Neural cell (in vitro differentiated cells): ENCODE results near the gene GCSAM. TPM values are rescaled to one million over a fixed set of nuclear protein-coding genes. Genes with fewer than 3 reads are reported as not detected.

Experiments
- H2AFZ ChIP-seq: fragments of 200-600, 300-800 bp; sonication (generic), shearing (Covaris generic); 2 replicates; pipeline ENCODE4 v1.6.0; 2014; ENCODE audit warnings: low read depth, mild to moderate bottlenecking, antibody characterized with exemption, low read length, moderate library complexity
- H3F3A ChIP-seq: fragments of 200-600 bp; shearing (Covaris generic); 2 replicates; pipeline ENCODE4 v1.6.1; 2016; ENCODE audit warnings: mild to moderate bottlenecking, moderate library complexity, mixed read lengths, antibody characterized with exemption, low read length; ENCODE audit not compliant: insufficient read depth, poor library complexity, severe bottlenecking
- H3K27ac ChIP-seq: fragments of 200-600, 300-800 bp; sonication (generic), shearing (Covaris generic); 2 replicates; pipeline ENCODE4 v1.5.1; 2014; ENCODE audit warnings: mild to moderate bottlenecking, low read length, moderate library complexity
- H3K27me3 ChIP-seq: fragments of 300-800, 200-600 bp; sonication (generic), shearing (Covaris generic); 2 replicates; pipeline ENCODE4 v1.6.0; 2014; ENCODE audit warnings: mild to moderate bottlenecking, low read depth, low read length, moderate library complexity; ENCODE audit not compliant: insufficient read depth
- H3K36me3 ChIP-seq: fragments of 300-800, 200-600 bp; sonication (generic), shearing (Covaris generic); 2 replicates; pipeline ENCODE4 v1.5.1; 2014; ENCODE audit warnings: mild to moderate bottlenecking, antibody characterized with exemption, low read length, moderate library complexity; ENCODE audit not compliant: insufficient read depth
- H3K4me2 ChIP-seq: fragments of 300-800, 200-600 bp; sonication (generic), shearing (Covaris generic); 2 replicates; pipeline ENCODE4 v1.6.0; 2014; ENCODE audit warnings: mild to moderate bottlenecking, low read length
- H3K4me3 ChIP-seq: fragments of 300-800, 200-600 bp; sonication (generic), shearing (Covaris generic); 2 replicates; pipeline ENCODE4 v1.5.1; 2014; ENCODE audit warnings: mild to moderate bottlenecking, low read length, moderate library complexity
- H3K79me2 ChIP-seq: fragments of 200-600 bp; shearing (Covaris generic); replicated peaks from 2 replicates; pipeline ENCODE4 v1.6.0; 2014; ENCODE audit warnings: mild to moderate bottlenecking, low read length, moderate library complexity; ENCODE audit not compliant: insufficient read depth
- H3K9ac ChIP-seq: fragments of 300-800, 200-600 bp; sonication (generic), shearing (Covaris generic); 2 replicates; pipeline ENCODE4 v1.6.1; 2016; ENCODE audit warnings: mild to moderate bottlenecking, low read length, mixed read lengths
- H3K9me2 ChIP-seq: fragments of 200-600 bp; shearing (Covaris generic); 2 replicates; pipeline ENCODE4 v1.6.1; 2016; ENCODE audit warnings: mild to moderate bottlenecking, low read length, mixed read lengths; ENCODE audit not compliant: insufficient read depth
- H3K9me3 ChIP-seq: fragments of 200-600, 300-800 bp; sonication (generic), shearing (Covaris generic); 2 replicates; pipeline ENCODE4 v1.6.1; 2016; ENCODE audit warnings: mild to moderate bottlenecking, mixed run types, low read length, moderate library complexity, mixed read lengths
- H4K20me1 ChIP-seq: fragments of 200-600 bp; shearing (Covaris generic); 2 replicates; pipeline ENCODE4 v1.6.1; 2016; ENCODE audit warnings: mild to moderate bottlenecking, mixed run types; ENCODE audit not compliant: insufficient read depth
- CTCF ChIP-seq: fragments of 450-650 bp; IDR thresholded peaks from 2 replicates; pipeline ENCODE4 v1.5.1; 2014; ENCODE audit warnings: antibody characterized with exemption, mild to moderate bottlenecking, moderate library complexity; ENCODE audit not compliant: poor library complexity, severe bottlenecking
- EP300 ChIP-seq: fragments of 450-650 bp; conservative IDR thresholded peaks from 2 replicates; pipeline ENCODE4 v1.6.1; 2014; ENCODE audit warnings: antibody characterized with exemption, mild to moderate bottlenecking, moderate library complexity; ENCODE audit not compliant: poor library complexity, severe bottlenecking
- EZH2 ChIP-seq: fragments of 200-600, 300-800 bp; shearing (Covaris generic), sonication (generic); IDR thresholded peaks from 2 replicates; pipeline ENCODE4 v1.6.1; 2014; ENCODE audit warnings: antibody characterized with exemption, low read length, borderline replicate concordance, mild to moderate bottlenecking; ENCODE audit not compliant: insufficient read depth, poor library complexity, severe bottlenecking
- MXI1 ChIP-seq: fragments of 450-650 bp; conservative IDR thresholded peaks from 2 replicates; pipeline ENCODE4 v1.6.1; 2014; ENCODE audit warnings: antibody characterized with exemption, mild to moderate bottlenecking; ENCODE audit not compliant: poor library complexity, severe bottlenecking
- POLR2AphosphoS5 ChIP-seq: IDR thresholded peaks from 2 replicates; pipeline ENCODE4 v1.6.1; 2012
- RAD21 ChIP-seq: fragments of 450-650 bp; conservative IDR thresholded peaks from 2 replicates; pipeline ENCODE4 v1.6.1; 2014; ENCODE audit warnings: antibody characterized with exemption, mild to moderate bottlenecking, moderate library complexity
- REST ChIP-seq: IDR thresholded peaks from 2 replicates; pipeline ENCODE4 v1.6.1; 2012; ENCODE audit warnings: borderline replicate concordance
- SMC3 ChIP-seq: fragments of 450-650 bp; conservative IDR thresholded peaks from 2 replicates; pipeline ENCODE4 v1.6.1; 2014; ENCODE audit warnings: antibody characterized with exemption, mild to moderate bottlenecking, moderate library complexity; ENCODE audit not compliant: poor library complexity
- TAF1 ChIP-seq: IDR thresholded peaks from 2 replicates; pipeline ENCODE4 v1.6.1; 2012; ENCODE audit warnings: low read depth
- polyA plus RNA-seq: library from polyadenylated mRNA; depleted of rRNA; stranded (reverse); fragments of >200 nt; gene quantifications from 2 replicates; pipeline ENCODE4 v1.2.3, GENCODE V29; 2014

Gene GCSAM
- polyA plus RNA-seq, 1 donor from 2014 or later, result not detected

GRCh38 chr3:112138219-112138969 is 5.3 kb upstream of the GCSAM start:
- Histone ChIP-seq H3K79me2 (no peaks in the 10 kb centered on the region), H3K9me3 (no peaks in the 10 kb centered on the region), H3K36me3 (no peaks in the 10 kb centered on the region), H2AFZ (no peak overlapping the region), H4K20me1 (no peaks in the 10 kb centered on the region), H3K4me2 (no peak overlapping the region), H3K9me2 (no peaks in the 10 kb centered on the region), H3K4me3 (no peak overlapping the region), H3F3A (no peaks in the 10 kb centered on the region), H3K27me3 (no peaks in the 10 kb centered on the region), H3K27ac (no peak overlapping the region), H3K9ac (no peak overlapping the region)
- no peak for TF ChIP-seq EZH2
- TF ChIP-seq MXI1, result no peak
- TF ChIP-seq EP300, result no peak
- TF ChIP-seq REST, result no peak

- no peaks in the 10 kb centered on the region for H3K27me3 ChIP-seq
Observed at GRCh38 chr3:112137781-112138180, 4.7 kb upstream of the GCSAM start.

More at GRCh38 chr3:112137781-112138180, 4.7 kb upstream of the GCSAM start:
- Histone ChIP-seq H3K27ac (no peak overlapping the region), H3K9me2 (no peaks in the 10 kb centered on the region), H3K9me3 (no peaks in the 10 kb centered on the region), H3K9ac (no peak overlapping the region), H3K36me3 (no peaks in the 10 kb centered on the region), H3K4me2 (no peak overlapping the region), H2AFZ (no peak overlapping the region), H4K20me1 (no peaks in the 10 kb centered on the region), H3K79me2 (no peaks in the 10 kb centered on the region), H3K4me3 (no peak overlapping the region), H3F3A (no peaks in the 10 kb centered on the region)
- TF ChIP-seq TAF1, result no peak
- no peak for TF ChIP-seq RAD21
- TF ChIP-seq REST, result no peak
- TF ChIP-seq MXI1, result no peak
- no peak for TF ChIP-seq POLR2AphosphoS5
- no peak for TF ChIP-seq EZH2
- TF ChIP-seq EP300, result no peak
- no peak for TF ChIP-seq SMC3
- no peak for TF ChIP-seq CTCF
